SK-N-MC (cell line): ENCODE data around the gene GYS2.

ENCODE experiments used
- EZH2 ChIP-seq: fragments of 200-600 bp; sonication (generic); IDR thresholded peaks from one replicate; pipeline ENCODE4 v1.6.1; 2017; ENCODE audit warnings: antibody characterized with exemption
- FOXP2 ChIP-seq: optimal IDR thresholded peaks from 2 replicates; pipeline ENCODE3; 2011; ENCODE audit warnings: mild to moderate bottlenecking, moderate library complexity; ENCODE audit not compliant: insufficient read depth; ENCODE audit errors: extremely low read length, control extremely low read depth
- POLR2AphosphoS5 ChIP-seq: IDR thresholded peaks from 2 replicates; pipeline ENCODE4 v1.6.1; 2012; ENCODE audit warnings: mild to moderate bottlenecking, low read depth, low read length, borderline replicate concordance

GRCh38 chr12:21553329-21553675 is 51.3 kb downstream of the GYS2 start:
- no peak for TF ChIP-seq EZH2
- no peak for TF ChIP-seq POLR2AphosphoS5
- no peak for TF ChIP-seq FOXP2
